ENCODE data around the gene SLC2A6.
A peak's percentile ranks its signal among the peaks of the same experiment; 100 is the strongest.

The SLC2A6 gene

DNA sequence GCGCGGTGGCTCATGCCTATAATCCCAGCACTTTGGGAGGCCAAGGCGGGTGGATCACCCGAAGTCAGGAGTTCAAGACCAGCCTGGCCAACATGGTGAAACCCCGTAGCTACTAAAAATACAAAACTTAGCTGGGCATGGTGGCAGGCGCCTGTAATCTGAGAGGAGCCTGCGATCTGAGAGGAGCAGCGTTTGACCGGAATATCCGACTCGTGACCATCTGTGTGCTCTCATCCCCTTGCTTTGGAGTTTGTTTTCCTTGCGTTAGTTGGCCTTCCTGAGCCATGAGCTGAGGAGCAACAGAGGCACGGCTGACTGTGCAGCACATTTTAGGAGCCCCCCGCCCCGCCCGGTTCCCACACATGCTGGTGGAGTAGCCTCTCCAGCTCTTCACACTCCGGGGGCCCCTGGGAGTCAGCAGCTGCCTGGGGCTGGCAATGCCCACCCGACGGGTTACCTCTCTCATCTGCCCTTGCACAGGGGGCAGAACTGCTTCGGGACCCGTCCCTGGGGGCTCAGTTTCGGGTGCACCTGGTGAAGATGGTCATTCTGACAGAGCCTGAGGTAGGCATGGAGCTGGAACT, 53.8 kb downstream of the SLC2A6 start:
- TF ChIP-seq, protein P1, sequence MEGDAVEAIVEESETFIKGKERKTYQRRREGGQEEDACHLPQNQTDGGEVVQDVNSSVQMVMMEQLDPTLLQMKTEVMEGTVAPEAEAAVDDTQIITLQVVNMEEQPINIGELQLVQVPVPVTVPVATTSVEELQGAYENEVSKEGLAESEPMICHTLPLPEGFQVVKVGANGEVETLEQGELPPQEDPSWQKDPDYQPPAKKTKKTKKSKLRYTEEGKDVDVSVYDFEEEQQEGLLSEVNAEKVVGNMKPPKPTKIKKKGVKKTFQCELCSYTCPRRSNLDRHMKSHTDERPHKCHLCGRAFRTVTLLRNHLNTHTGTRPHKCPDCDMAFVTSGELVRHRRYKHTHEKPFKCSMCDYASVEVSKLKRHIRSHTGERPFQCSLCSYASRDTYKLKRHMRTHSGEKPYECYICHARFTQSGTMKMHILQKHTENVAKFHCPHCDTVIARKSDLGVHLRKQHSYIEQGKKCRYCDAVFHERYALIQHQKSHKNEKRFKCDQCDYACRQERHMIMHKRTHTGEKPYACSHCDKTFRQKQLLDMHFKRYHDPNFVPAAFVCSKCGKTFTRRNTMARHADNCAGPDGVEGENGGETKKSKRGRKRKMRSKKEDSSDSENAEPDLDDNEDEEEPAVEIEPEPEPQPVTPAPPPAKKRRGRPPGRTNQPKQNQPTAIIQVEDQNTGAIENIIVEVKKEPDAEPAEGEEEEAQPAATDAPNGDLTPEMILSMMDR (IDR thresholded peaks at IDR 0.05; ENCODE audit: low read depth, low read length), result no peak
- DNase-seq, result no peak
- no peaks in the 10 kb centered on the region for H3K27me3 ChIP-seq (ENCODE audit: insufficient read depth, low read depth, severe bottlenecking)

DNA sequence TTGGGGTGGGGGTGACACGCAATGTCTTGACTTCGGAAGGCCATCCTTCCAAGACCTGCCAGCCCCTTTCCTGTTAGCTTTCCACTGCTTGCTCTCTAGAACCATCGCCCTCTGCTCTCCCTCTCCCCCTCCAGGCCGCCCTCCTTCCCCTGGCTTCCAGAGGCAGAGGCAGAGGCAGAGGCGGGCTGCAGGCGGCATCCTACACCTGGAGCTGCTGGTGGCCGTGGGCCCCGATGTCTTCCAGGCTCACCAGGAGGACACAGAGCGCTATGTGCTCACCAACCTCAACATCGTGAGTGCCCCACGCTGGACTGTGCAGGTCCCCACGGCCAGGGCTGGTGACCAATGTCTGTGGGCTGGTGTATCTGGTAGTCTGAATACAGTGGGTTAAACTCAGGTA, 54.7 kb downstream of the SLC2A6 start:
- TF ChIP-seq, protein P1 (IDR thresholded peaks at IDR 0.05; ENCODE audit: low read depth, low read length), result no peak
- Histone ChIP-seq H3K36me3 (no peaks in the 10 kb centered on the region), H3K27me3 (ENCODE audit: insufficient read depth, low read depth, severe bottlenecking) (no peaks in the 10 kb centered on the region), H3K4me3 (ENCODE audit: low read depth, low read length) (no peak overlapping the region), H3K27ac (no peak overlapping the region), H3K9me3 (ENCODE audit: severe bottlenecking) (no peaks in the 10 kb centered on the region)
- no peak for DNase-seq

More for the DNA sequence above, 53.8 kb downstream of the SLC2A6 start:
- H3K27ac ChIP-seq, result no peak overlapping the region
- no peak overlapping the region for H3K4me3 ChIP-seq (ENCODE audit: low read depth, low read length)
- no peaks in the 10 kb centered on the region for H3K9me3 ChIP-seq (ENCODE audit: severe bottlenecking)
- H3K36me3 ChIP-seq, result no peaks in the 10 kb centered on the region

DNA sequence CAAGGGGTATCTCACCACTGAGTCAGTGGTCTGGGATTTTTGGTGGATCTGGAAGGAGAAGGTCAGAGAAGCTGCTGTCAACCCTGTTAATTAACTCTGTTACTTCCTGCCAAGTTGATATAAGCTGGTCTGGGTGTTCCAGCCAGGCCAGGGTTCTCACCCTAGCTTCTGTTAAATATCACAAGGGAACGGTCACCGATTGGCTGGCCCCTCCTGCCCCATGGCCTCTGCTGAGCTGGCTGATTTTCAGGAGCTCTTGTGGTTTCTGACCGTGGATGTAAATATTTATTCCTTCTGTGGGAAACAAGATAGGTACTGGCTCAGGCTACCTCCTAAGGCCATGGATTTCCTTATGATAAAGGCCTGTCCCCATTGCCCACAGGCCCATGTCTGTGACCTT, 55.7 kb downstream of the SLC2A6 start:
- H3K9me3 ChIP-seq (ENCODE audit: severe bottlenecking), result no peaks in the 10 kb centered on the region
- no peak overlapping the region for H3K4me3 ChIP-seq (ENCODE audit: low read depth, low read length)
- DNase-seq, result no peak
- H3K27me3 ChIP-seq (ENCODE audit: insufficient read depth, low read depth, severe bottlenecking), result no peaks in the 10 kb centered on the region
- TF ChIP-seq, protein P1 (IDR thresholded peaks at IDR 0.05; ENCODE audit: low read depth, low read length), result no peak
- H3K27ac ChIP-seq, result no peak overlapping the region
- H3K36me3 ChIP-seq, result no peaks in the 10 kb centered on the region

DNA sequence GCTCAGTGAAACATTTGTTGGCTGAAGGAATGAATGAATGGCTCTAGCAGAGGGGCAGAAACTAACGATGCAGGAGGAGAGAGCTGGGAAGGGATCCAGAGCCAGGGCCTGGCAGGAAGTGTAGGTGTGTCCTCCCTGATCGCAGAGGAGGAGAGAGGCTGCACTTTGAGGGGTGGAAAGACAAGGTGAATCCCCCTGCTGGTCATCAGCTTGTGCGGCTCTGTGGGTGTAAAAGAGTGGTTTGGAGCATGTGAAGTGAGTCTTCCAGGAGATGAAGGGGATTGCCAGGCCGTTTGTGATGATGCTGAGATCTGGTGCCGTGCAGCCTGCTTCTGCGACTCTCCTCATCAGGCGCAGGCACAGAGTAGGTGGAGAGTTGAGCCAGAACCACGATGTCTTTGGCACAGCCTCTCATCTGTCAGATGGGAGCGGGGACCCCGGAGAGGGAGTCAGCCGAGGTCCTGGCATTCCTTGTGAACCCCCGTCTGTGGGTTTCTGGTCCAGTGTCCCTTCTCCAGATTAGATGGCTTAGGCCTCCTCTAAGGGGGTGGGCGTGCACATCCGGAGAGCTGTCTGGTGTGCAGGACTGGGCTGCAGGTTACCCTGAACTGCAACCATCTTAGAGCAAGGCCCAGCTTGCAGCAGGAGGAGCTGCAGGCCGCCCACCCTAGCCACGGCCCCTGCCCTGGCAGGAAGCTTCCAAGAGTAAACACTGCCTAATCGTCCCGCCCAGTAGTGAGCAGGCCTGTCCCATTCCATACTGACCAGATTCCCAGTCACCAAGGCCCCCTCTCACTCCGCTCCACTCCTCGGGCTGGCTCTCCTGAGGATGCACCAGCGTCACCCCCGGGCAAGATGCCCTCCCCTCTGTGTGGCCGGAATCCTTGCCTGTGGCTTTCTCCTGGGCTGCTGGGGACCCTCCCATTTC, 57.0 kb downstream of the SLC2A6 start, which contains the start of gene ADAMTS13:
ADAMTS13 (plus strand) TSS at position 753 of the 928 bp plus-strand sequence; CDS start at position 830, 77 bp downstream.
- peak; percentile 53 for DNase-seq
- H3K27ac ChIP-seq, result no peak within 1 kb of the TSS
- H3K9me3 ChIP-seq (ENCODE audit: severe bottlenecking), result no peaks in the 10 kb centered on the region
- H3K36me3 ChIP-seq, result no peaks in the 10 kb centered on the region
- TF ChIP-seq, protein P1 (IDR thresholded peaks at IDR 0.05; ENCODE audit: low read depth, low read length), result peak; percentile 50; the same call in 1 of the 2 replicates
- no peaks in the 10 kb centered on the region for H3K27me3 ChIP-seq (ENCODE audit: insufficient read depth, low read depth, severe bottlenecking)
- no peak within 1 kb of the TSS for H3K4me3 ChIP-seq (ENCODE audit: low read depth, low read length)

Data from WERI-Rb-1 (cell line).